ENCODE results near the gene NFIB. TPM values are rescaled to one million over a fixed set of nuclear protein-coding genes. Genes with fewer than 3 reads are reported as not detected.
A peak's percentile ranks its signal among the peaks of the same experiment; 100 is the strongest.

Gene NFIB
- polyA plus RNA-seq, 12 donors, result 87.1 to 325 (median 103) TPM

GRCh38 chr9:14157191-14157590 lies 156.8 kb downstream of the NFIB start:
- DNase-seq, result no peak

DNA sequence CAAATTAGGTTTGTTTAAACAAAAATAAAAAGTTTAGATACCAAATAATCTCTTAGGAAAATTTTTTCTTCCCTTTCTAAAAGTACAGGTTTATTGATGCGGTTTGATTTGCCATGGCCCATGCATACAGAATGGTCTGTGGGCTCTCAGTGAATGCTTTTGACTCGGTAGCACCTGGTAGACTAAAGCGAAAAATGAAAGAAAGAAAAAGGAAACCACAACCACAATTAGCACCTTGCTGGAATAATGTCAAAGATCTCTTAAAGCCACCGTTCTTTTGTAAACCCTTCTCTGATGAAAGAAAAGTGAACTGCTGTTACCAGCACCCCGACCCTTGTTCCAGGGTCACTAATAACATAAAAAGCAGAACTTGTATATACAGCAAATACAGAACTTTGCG lies 157.9 kb downstream of the NFIB start:
- DNase-seq, result no peak

DNA sequence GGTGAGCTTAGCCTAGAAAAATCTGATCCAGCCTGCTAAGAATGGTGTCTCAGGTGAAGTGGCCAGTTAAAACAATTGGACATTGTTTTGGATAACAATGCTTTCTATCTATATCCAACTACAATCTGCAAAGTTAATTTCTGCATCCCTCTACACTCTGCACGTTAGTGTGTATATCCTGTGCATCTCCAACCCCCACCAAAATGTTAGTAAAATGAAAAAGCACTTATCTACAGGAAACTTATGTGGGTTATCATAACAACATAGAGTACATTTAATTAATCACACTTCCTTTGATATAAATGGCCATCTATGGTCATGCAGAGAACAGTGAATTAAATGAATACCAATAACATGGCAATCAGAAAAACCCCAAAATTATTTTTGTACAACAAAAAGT lies 158.7 kb downstream of the NFIB start:
- DNase-seq, result no peak

DNA sequence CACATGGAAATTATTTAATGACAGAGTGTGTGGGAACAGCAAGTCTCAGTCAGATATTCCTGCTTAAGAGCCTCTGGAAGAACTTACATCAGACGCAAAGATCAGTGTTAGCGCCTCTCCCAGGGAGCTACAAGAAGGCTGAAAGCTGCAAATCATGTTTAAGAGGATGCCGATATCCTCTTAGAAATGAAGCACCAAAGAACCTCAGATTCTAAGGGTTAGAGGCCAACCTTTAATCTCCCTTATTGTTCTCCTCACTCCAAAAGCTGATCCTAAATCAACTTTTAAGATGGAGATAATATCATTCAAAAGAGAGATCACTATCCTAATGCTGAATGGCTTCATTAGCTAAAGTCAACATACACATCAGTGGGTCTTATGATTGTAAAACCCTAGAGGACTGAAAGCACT lies 160.6 kb downstream of the NFIB start:
- DNase-seq, result peak; percentile 59

DNA sequence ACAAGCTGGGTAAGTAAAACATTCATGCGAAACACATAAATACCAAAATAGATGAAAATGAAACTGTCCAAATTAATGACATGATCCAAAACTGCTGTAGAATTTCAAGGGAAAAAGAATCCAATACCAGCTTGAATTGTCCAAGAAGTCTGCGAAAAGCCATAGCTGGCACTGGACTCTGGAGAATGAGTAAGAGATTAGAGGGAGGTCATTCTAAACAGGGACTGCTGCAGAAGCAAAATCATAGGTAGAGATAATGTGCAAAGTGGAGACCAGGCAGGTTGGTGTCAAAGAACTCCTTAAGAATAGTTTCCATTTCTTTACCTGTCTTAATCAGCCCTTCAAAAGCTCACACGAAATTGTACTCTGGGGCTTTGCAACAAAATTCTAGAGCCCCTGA lies 162.5 kb downstream of the NFIB start:
- DNase-seq, result no peak

DNA sequence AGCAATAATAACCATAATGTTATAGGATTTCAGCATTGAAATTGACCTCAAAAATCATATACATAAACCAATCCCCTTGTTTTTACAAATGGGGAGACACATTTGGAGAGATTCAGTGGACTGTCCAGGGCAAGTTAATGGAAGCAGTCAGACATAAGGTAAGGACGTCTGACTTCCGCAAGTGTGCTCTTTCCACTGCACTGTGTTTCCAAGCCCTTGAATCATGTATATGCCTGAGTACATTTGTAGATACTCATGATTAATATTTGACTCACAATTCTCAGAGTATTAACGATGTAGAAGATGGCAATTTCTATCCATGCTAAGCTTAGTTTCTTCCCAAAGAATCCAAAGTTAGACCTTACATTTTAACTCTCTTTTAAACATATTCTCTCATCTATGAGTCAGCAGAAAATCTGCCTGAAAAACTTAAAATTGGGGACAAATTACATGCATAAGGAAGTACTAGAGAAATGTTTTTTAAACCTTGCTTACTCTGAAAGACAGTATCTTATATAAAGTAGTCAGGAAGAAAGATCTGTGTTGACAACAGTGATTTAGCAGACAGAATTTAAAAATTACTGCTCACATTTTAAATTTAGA lies 165.3 kb downstream of the NFIB start:
- DNase-seq, result no peak

DNA sequence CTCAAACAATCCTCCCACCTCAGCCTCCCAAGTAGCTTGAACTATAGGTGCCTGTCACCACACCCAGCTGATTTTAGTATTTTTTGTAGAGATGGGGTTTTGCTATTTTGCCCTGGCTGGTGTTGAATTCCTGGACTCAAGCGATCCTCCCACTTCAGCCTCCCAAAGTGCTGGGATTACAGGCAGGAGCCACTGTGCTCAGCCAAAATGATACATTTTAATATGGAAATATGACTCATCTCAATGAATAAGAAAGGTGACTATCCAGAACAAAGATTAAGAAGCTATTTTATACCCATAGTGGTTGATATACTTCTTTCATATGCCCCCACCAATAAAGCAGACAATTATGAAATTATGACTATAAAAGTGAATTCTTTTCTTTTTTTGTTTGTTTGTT lies 166.2 kb downstream of the NFIB start:
- DNase-seq, result no peak

- no peak for DNase-seq
These were observed 167.6 kb downstream of the NFIB start for GRCh38 chr9:14146201-14146874.

DNA sequence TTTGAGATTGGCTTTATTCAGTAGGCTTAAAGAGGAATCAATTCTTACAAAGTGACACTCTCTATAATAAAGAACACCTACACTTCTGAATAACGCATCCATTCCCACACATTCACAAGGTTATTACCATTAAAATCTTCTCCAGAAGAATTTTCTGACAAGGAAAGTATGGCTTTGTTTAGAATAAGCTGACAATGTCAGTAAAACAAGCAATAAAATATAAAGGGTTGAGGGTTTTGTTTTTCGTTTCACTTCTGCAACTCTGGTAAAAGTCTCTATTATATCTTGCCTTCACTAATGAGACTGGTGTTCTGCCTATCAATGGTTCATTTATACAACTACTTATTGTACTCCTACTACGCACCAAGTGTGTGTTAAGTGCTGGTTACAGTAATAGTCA lies 169.7 kb downstream of the NFIB start:
- no peak for DNase-seq

GRCh38 chr9:14141699-14142098 lies 172.2 kb downstream of the NFIB start:
- DNase-seq, result no peak

- no peak for DNase-seq
These were observed 173.7 kb downstream of the NFIB start for GRCh38 chr9:14140096-14140697.

DNA sequence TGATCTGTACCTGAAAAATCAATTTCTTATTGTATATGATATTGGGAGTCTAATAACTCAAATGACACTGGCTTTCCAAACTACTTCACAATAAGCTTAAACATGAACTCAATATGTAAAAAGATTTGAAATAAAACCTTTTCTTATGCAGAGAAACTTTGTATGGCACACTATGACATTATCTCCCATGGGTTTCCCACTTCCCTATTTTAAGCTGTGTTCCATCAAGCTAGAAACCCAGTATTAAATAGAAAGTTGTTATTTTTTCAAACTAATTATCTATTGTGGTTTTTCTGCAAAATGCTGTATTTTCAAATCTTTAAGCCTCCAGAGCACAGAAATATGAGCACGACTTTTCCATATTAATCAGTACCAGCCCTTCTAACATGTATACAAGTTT lies 174.7 kb downstream of the NFIB start:
- DNase-seq, result no peak

GRCh38 chr9:14136646-14137370 lies 177.1 kb downstream of the NFIB start:
- no peak for DNase-seq

DNA sequence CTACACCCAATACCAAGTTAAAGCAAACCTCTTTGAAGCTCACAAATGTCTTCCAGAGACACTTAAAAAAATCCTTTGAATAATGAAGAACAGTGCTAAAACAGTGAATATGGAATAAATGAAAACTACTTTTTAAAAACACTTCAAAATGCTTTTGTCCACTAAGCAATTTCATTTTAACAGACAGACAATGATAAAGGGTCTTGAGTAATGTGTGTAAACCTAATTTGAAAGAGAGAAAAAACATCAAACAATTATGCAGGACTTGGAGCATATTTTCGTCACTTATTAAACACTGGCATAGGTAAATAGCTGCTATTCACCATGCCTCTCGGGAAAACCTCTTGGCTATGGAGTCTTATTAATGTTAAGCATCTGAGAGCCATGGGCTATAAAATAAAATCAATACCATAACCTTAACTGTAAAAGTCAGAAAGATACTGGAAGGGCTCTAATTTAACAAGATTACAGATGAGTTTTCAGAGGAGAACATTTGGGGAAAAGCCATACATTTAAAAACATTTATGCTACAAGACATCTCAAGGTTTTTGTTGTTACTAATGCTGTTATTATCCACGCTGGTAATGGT lies 177.8 kb downstream of the NFIB start:
- no peak for DNase-seq

DNA sequence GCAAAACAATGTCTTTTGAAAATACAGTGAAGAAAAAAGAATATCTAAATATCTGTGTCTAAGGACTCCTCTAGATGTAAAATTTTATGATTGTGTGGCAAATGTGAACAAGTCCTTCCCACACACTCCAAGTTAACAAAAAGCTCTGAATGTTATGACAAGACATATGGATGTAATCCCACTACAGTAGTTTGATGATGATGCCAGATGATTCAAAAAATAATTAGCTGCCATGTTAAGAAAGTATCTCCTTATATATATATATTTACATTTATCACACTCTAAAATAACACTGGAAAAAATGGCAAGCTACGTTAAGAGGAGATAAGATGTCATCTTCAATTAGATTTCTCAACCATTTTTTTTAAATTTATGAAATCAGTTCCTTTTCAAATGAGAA lies 178.5 kb downstream of the NFIB start:
- no peak for DNase-seq

DNA sequence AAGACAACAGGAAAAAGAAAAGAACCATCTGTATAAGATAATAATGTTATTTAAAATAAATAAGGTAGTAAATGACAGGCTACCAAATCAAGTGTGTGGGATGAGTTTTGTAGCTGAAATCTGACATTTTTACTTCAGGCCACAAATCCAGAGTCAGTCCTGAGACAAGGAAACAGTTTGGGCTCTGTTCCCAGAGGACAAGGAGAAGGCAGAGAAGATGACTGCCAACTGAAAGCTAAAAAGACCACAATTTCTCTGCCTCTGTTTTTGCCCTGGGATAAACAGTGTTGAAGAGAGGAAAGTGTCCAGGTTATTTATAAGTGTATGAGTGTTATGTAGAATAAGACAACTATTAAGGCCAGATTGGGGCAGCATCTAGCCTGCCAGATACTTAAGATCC lies 180.5 kb downstream of the NFIB start:
- DNase-seq, result no peak

GRCh38 chr9:14132775-14133174 lies 181.2 kb downstream of the NFIB start:
- no peak for DNase-seq

GRCh38 chr9:14131356-14132088 lies 182.4 kb downstream of the NFIB start:
- DNase-seq, result no peak

GRCh38 chr9:14127656-14128055 lies 186.3 kb downstream of the NFIB start:
- no peak for DNase-seq

DNA sequence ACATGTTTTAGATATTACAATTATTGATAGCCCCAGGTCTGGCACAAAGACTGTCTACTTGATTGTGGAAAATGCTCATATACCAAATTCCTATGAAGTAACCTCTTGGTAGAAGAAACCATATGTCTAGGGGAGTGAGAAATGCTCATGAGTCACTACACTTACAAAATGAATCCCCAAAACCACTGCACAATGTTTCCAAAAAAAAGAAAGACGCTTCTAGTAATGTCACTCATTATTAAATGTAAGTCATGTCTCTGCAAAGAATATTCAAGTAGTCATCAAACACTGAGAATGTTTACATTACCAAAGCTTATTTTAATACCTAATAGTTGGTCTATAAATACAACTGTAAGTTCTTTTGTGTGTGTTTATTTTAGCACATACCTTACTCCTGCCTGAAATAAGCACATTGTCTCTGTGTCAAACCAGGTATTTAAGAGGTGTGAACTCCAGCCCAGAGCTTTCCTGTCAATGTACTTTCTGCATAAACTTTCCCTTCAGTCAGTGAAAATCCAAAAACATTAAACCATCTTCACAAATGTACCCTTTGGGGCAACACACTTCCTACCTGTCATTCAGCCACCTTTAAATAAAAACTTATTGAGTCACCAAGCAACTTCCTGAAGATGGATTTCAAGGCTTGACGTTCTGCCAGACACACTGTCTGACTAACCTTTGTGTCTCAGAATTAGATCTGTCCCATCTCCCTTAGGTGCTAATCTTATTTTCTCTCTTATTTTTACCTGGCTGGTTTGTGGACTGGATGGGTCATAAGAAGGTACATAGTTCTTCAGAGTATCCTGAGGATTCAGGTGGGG lies 194.0 kb downstream of the NFIB start:
- DNase-seq, result no peak

GRCh38 chr9:14112226-14112625 lies 201.7 kb downstream of the NFIB start:
- DNase-seq, result no peak

Data from muscle of arm (tissue), 12 donors.